NCI-H2171 treated with DMSO at 0.1 percent for 48 hours (cell line): ENCODE results near the gene DHX36.

Source experiments
- DNase-seq: peaks from one replicate; lab custom pipeline; 2025; lab: John Stamatoyannopoulos, UW

The DHX36 gene, protein sequence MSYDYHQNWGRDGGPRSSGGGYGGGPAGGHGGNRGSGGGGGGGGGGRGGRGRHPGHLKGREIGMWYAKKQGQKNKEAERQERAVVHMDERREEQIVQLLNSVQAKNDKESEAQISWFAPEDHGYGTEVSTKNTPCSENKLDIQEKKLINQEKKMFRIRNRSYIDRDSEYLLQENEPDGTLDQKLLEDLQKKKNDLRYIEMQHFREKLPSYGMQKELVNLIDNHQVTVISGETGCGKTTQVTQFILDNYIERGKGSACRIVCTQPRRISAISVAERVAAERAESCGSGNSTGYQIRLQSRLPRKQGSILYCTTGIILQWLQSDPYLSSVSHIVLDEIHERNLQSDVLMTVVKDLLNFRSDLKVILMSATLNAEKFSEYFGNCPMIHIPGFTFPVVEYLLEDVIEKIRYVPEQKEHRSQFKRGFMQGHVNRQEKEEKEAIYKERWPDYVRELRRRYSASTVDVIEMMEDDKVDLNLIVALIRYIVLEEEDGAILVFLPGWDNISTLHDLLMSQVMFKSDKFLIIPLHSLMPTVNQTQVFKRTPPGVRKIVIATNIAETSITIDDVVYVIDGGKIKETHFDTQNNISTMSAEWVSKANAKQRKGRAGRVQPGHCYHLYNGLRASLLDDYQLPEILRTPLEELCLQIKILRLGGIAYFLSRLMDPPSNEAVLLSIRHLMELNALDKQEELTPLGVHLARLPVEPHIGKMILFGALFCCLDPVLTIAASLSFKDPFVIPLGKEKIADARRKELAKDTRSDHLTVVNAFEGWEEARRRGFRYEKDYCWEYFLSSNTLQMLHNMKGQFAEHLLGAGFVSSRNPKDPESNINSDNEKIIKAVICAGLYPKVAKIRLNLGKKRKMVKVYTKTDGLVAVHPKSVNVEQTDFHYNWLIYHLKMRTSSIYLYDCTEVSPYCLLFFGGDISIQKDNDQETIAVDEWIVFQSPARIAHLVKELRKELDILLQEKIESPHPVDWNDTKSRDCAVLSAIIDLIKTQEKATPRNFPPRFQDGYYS

DNA sequence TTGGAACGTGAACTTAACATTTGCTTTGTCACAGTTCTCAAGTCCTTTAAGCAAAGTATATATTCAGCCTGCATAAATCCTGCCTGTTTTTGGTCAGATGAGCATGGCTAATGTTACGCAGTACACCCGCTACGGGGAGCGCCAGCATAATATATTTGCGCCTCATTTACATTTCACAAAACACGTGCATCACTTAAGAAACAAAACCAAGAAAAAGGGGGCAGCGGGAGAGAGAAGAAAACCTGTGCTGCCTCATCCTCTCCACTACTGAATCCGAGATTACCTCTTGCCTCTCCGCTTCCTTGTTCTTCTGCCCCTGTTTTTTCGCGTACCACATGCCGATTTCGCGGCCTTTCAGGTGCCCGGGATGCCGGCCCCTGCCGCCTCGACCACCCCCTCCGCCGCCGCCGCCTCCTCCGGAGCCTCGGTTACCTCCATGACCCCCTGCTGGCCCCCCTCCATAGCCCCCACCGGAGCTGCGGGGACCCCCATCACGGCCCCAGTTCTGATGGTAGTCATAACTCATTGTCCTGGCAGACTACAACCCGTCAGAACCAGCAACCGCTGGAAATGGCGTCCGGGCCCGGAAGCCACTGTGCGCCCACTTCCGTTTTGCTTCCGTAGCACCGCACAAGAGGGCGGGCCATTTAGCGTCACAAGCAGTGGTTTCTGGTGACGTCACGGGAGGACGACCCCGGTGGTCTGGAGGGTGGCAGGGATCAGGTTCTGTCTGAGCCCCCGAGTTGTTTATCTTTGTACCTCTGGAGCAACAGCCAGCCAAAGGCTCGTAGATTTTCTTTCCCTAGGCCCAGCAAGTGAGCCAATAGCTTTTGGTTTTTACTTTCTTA lies at the start of gene DHX36:
Gene DHX36, minus strand, starts transcription at position 597 of the 848 bp plus-strand sequence. Its CDS starts 71 bp downstream, at position 526.
- peak; percentile 92 for DNase-seq

DNA sequence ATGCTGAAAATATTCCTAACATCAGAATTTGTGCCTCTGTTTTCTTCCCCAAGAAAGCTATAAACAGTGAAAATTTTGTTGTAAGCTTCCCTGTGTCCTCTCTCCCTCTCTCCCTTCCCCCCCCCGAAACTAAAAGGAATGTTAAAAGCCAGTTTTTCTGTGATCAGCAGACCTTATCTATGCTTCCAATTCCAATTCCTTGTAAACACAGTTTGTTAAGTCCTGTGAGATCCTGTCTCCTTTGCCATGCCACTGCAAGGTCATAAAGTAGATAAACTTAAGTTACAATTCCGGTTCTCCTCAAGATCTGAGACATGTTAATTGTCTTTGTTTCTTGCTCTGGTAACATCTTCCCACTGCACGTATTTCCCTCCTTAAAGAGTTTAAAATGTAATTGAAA lies 42.9 kb upstream of the DHX36 start:
- no peak for DNase-seq

DNA sequence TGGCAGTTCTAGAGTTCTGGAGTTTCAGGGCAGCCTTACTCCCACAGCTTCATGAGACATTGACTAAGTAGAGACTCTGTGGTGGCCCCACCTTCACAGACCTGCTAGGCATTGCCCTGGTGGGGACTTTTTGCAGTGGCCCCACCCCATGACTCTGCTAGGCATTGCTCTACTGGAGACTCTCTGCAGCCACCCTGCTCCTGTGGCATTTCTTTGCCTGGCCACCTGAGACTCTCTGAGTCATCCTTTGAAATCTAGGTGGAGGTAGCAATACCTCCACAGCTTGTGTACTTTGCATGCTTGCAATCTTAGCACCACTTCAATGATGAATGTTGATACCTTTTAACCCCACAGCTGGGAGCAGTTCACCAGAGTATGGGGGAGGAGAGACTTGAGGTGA lies 40.6 kb upstream of the DHX36 start:
- DNase-seq: no peak

DNA sequence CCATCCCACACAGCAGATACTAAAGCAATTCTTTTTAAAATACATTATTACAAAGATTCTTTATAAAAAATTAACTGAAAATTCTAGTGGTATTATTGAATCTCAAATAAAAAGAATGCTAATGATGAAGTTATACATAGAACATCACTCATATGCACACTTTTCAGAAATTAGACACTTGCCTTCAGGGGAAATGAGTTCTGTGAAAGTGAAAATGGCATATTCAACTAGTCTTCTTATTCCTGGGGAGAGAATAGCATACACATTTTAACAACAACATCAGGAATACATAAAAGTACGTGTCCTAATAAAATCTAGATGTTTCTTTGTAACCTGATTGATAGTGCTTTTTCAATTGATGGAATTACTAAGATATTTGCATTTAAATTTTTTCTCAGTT lies 36.8 kb upstream of the DHX36 start:
- DNase-seq: no peak

DNA sequence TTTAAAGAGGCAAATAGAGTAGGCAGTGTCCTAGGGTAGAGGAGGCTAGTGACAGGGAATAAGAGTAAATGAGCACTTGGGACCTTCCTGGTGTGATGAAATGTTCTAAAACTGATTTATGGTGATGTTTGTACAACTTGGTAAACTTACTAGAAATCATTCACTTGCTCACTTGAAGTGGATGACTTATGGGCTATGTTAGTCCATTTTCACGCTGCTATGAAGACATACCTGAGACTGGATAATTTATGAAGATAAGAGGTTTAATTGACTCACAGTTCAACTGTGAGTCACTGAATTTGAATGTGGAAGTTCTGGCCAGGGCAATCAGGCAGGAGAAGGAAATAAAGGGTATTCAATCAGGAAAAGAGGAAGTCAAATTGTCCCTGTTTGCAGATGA lies 31.7 kb upstream of the DHX36 start:
- DNase-seq: no peak

DNA sequence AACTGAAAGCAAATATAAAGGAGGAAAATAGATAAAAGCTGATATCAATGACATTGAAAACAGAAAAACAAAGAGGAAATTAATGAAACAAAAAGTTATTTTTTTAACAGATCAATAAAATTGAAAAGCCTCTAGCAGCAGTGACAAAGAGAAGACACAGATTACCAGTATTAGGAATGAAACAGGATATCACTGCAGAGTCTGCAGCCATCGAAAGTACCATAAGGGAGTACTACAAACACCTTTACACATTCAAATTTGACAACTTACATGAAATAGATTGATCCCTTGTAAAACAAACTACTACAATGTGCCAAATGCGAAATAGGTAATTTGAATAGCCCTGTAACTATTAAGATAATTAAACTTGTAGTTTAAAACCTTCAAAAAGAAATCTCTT lies 24.9 kb upstream of the DHX36 start:
- no peak for DNase-seq

DNA sequence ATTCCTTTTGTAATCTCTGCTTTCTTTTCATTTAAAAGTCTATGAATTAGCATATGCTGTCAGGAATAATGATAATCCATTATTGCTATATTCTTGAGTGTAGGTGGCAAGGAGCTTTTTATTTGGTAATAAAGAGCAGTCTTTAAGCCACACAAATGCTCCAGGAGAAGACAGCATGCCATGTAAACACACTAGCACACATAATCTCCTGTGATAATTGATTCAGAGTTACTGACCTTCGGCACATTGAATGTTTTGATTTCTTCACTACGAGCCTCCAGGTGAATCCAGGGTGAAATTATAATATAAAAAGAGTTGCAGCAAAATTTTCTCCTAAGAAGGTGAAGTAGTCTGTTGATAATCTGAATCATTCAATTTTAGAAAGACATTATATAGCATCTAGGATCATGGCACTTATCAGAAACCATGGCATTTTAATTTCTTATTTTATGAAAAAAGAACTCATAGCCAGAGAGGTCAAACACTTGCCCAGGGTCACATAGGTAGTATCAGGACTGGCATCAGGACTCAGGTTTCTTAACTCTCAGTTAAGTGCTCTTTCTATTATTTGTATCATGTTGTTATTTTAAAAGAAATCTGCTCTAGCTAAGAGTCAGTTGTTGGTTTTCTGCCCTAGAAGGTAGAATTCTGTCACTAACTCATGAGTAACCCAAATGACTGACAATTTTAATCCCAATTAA lies 21.3 kb upstream of the DHX36 start:
- DNase-seq: no peak

DNA sequence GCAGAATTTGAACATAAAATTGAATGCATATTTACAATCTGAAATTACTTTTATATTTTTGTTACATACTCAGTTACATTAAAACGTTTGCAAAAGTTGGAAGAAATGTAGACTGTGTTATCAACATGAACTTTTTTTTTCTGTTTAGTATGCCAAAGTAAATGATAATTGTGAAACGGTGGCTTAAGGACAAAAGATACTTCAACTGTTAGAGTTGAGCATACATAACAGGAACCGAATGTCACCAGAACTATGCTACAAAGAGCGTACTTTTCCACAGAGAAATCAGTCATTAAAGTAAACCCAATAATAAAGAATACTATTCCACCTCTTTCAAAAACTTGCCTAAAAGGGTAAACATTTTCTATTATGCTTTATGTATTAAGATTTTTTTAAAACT lies 14.3 kb upstream of the DHX36 start:
- DNase-seq: no peak

DNA sequence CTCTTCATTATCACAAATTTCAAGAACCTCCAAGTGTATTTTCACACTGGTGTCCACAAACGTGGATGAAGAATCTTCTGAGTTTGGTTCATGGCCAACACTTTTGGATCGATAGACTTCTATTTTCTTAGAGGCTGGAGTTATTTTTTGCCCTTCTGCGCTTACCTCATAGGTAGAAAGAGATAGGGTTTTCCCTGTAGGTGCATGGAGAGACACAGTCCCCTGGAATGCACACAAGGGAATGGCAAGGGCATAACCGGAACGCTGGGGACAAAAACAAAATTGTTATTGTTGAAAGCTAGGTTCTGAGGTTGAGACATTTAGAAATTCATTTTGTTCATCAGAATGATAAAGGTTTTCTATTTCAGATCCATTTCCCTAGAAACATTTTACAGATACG lies 13.7 kb upstream of the DHX36 start:
- DNase-seq: no peak

DNA sequence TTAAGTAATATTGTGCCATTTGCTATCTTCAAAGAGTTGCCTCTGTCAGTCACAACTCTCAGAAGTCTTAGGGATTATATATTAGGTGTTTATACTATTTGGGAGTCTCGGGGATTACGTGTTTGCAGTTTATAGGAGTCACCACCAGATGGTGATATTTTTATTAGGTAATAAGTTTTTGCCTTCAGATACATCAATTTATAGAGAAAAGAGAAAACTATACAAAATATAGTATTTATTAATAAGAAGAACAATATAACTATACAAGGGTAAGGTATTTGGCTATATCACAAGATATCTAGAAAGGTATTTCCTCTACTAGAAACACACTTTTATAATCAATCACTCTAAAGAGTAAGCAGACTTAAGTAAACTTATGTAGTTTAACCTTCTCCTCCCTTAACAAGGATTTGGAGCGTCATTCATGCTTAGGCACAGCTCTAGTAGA lies 10.7 kb upstream of the DHX36 start:
- DNase-seq: peak; percentile 48

DNA sequence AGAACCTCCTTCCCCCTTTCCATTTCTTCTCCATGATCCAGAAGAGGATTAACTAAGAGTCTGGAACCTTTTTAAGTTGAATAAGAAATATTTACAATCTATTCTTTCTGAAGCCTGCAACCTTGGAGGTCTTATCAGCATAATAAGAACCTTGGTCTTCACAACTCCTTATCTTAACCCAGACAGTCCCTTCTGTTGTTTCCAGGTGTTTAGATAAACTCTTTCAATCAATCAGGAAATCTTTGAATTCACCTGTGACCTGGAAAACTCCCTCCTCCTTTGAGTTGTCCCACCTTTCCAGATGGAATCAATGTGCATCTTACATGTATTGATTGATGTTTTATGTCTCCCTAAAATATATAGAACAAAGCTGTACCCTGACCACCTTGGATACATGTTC lies 3.6 kb upstream of the DHX36 start:
- DNase-seq: no peak

DNA sequence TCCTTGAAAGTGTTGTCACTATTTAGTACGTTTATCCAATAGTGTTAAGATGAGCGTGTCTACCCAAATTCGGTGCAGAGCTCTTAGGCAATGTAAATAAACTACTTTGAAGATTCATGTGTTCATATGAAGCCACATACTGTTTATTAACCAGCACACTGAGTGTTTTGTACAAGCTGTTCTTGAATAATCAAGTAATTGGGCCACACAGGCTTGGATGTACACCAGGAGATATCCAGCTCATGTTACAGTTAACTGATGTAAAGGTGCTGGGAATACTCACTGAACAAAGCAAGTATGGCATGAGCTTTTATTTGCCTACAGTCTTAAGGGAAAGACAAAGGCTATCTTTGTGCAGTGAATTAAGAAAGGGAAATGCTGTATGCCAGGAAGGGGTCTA lies 632 bp upstream of the DHX36 start:
- peak; percentile 51 for DNase-seq

DNA sequence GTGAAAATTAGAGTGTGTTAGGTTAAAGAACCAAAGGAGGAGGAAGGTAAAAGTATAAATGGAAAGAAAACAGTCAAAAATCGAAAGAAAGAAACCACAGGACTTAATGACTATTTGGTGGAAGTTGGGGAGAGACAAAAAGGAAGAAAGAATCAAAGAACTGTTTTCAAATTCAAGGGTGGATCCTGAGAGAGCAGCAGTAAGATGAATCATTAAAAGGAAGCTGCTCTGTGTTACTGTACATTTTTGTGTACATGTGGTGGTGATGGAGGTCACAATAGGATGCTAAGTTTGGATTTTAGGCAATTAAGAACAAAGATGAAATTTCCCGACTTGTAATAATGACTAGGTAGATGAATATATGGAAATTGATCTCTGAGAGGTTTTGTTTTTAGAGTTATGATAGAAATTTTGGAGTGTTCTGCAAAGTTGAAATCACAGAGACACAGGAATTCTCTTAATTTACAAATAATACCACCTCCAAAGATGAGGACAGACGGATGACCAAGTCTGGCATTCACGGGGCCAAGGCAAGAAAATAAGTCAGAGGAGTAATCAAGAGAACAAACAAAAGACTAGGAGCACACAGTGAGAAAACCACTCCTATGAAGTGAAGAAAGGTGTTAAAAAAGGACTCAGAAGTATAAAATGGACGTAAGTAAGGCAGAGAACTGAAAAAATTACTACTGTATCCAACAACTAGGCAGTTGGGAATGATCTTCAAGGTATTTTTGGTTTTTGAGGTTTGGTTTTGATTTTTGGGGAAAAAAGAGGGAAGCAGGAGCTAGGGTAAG lies 7.1 kb downstream of the DHX36 start:
- no peak for DNase-seq

DNA sequence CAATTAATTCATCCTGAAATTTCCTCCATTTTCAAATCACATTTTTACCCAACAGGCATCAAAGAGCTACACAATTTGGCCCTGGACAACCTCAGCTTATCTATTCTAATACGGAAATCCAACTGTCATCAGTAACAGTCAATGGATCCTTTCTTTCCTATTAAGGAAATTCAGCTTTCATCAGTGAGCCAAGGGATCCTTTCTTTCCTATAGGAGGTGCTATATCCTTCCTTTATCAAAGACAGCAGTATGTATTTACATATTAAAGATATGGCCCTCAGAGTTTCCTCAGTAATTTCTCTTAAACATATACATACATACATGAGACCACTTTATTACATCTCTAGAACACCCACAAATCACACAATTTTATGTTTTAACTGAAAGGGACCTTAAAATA lies 10.1 kb downstream of the DHX36 start:
- no peak for DNase-seq

DNA sequence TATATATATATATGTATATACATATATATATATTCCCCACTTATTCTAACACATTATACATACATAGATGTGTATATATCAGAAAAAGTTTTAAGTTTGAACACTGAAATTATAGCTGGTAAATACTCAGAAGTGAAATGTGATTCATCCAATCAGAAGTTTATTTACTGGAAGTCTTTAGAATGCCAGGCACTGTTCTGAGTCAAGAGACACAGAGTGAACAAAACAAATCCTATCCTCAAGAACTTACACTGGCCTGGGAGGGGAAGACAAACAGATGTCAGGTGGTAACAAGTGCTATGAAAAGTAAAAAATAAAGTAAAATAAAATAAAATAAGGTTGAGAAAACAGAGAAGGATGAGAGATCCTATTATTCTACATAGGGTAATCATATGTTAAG lies 13.4 kb downstream of the DHX36 start:
- DNase-seq: no peak

DNA sequence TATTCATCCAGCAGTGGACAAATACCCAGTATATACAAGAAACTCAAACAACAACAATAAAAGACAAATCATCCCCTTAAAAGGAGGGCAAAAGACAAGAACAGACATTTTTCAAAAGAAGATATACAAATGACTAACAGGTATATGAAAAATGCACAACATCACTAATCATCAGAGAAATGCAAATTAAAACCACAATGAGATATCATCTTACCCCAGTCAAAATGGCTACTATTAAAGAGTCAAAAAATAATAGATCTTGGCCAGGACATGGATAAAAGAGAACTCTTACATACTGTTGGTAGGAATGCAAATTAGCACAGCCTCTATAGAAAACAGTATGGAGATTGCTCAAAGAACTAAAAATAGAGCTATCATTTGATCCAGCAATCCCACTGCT lies 16.9 kb downstream of the DHX36 start:
- no peak for DNase-seq

DNA sequence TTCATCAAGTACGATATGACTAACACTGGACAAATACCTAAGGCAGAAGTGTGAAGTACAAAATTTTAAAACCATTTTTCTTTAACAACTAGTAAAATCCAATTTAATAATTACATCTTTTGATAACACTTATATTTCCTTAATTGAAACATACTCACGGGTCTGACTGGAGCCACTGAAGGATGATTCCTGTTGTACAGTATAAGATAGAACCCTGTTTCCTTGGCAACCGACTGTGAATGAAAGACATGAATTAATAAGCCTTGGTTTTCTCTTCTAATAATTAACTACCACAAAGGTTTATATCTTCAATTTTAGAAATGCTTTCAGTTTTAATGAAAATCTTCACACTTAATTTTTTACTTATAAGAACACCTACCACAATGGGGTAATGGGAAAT lies 19.4 kb downstream of the DHX36 start:
- no peak for DNase-seq

DNA sequence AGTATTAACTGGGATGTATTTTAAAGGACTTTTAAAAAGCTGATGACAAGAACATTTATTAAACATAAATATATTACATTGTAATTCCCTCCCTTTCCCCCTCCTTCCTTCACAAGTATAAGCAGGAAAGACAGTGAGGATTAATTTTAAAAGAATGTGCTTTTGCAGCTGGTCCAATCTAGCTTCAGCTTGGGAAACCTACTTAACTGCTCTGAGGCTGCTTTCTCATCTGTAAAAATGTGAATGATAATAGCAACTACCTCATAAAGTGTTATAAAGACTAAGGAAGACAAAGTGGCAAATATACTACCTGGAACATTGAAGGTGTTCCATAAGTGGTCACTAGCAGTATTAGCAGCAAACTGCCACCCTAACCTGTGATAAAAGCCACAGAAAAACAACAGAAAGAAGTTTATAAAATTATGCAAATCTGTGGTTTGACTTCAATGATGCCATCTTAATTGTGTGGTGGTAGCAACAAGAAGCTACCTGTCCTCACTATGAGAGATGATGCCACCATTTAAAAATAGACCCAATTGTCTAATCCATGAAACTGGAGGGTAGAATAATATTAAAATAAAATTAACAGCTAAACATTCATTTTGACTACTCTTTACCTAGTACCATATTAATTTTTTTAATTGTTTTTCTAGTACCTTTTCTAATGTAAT lies 20.0 kb downstream of the DHX36 start:
- no peak for DNase-seq

DNA sequence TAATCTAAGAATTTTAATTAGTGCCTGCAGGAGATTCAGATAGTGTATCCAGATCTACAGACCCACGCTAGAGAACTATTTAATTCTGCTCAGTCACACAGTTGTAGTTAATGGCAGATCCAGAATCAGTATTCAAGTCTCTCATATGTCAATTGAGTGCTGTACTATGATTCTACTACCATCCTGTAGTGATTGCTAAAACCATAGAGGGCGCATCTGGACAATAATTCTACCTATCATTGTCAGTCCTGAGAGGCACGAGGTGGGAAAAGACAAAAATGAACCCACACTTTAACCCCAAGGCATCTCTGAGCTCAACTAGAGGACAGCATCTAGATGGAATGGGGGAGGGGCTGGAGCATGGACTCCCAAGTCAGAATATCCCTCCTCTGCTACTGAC lies 22.7 kb downstream of the DHX36 start:
- no peak for DNase-seq

DNA sequence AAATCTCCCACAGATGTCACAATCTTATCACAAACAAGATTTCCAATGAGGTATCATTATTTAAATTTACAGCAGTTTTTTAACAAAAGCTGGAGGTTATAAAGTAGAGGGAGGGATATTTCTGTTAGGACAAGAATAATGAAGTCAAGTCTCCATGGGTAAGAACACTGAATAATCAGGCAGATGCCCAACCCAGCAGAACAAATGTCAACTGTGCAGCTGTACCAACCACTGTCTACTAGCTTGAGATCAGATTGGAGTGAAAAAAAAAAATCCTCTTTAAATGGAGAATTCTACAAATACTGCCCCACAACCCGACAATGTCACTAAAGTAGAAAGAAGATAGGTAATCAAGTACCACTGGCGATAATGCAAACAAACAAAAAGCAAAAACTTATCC lies 30.3 kb downstream of the DHX36 start:
- DNase-seq: no peak
